Prostate gland (tissue), 2 donors: Measurements from ENCODE around the gene TOP3B.

Source experiments
- CTCF ChIP-seq, 4 experiments: fragments of 200-600 bp in 2 of 4; fragments of 450-650 bp in 2 of 4; sonication (generic) in 2 of 4; IDR thresholded peaks; 1 replicate in 3 of 4; 2 replicates in 1 of 4; pipeline ENCODE4 v1.5.1; 2016 to 2019; ENCODE audit warnings: antibody characterized with exemption in 4 of 4, mild to moderate bottlenecking in 2 of 4, moderate library complexity in 2 of 4
- POLR2AphosphoS5 ChIP-seq: sonication (generic); formaldehyde crosslinking; IDR thresholded peaks from one replicate; pipeline ENCODE4 v1.6.1; 2017; ENCODE audit warnings: antibody characterized with exemption

- no peak for TF ChIP-seq CTCF (IDR thresholded peaks at IDR 0.05)
- no peak for TF ChIP-seq POLR2AphosphoS5
Observed at GRCh38 chr22:22002526-22003055, 20.0 kb upstream of the TOP3B start.
